ENCODE data around the gene AFF2.

- no peak for TF ChIP-seq POLR2AphosphoS5 (IDR thresholded peaks at IDR 0.05; ENCODE audit: low read depth, low read length)
- TF ChIP-seq TAF1 (IDR thresholded peaks at IDR 0.05; ENCODE audit: borderline replicate concordance, low read depth, low read length) = no peak
Measured at GRCh38 chrX:148552775-148553174, 52.4 kb downstream of the AFF2 start.

Data from GM12892 (cell line).